GM12878 (cell line): ENCODE results near the gene CCR7. TPM values are rescaled to one million over a fixed set of nuclear protein-coding genes. Genes with fewer than 3 reads are reported as not detected.

Source experiments
- ATAC-seq: fragments of 200-7000 bp; cut with Tn5 transposase; 3 replicates; pipeline ENCODE4 v1.9.1; 2020; ENCODE audit warnings: mild to moderate bottlenecking, moderate library complexity
- BruUV-seq: library from RNA; stranded (reverse); fragments of 400-500 nt; replicated peaks from 2 replicates; lab custom pipeline; 2021; lab: Mats Ljungman, UMichigan
- CTCF ChIA-PET: fragments of 300-600 bp; sonication (Branson Sonifier 250); formaldehyde crosslinking; extraction: SDS; loops from one replicate; lab custom pipeline; 2021; ENCODE audit warnings: inconsistent platforms; lab: Yijun Ruan, JAX
- POLR2A ChIA-PET: fragments of 350-600 bp; formaldehyde crosslinking; extraction: SDS; loops from one replicate; lab custom pipeline; 2021; ENCODE audit warnings: inconsistent platforms; lab: Charles Lee
- RAD21 ChIA-PET: fragments of 300-600 bp; sonication (Branson Sonifier 250); formaldehyde crosslinking; loops from one replicate; lab custom pipeline; 2023; ENCODE audit warnings: antibody characterized with exemption; ENCODE audit not compliant: unreplicated experiment; lab: Charles Lee
- SMC1A ChIA-PET: fragments of 300-600 bp; sonication (Branson Sonifier 250); formaldehyde crosslinking; loops from one replicate; lab custom pipeline; 2023; ENCODE audit not compliant: unreplicated experiment, uncharacterized antibody; lab: Charles Lee
- DNase-seq: peaks from one replicate; pipeline ENCODE4 v3.0.0-alpha.2; 2011; ENCODE audit warnings: low read depth, low spot score
- FAIRE-seq: peaks from 3 replicates; lab custom pipeline; 2011; peaks lifted over from hg19 to GRCh38; lab: Jason Lieb, UNC
- H2AFZ ChIP-seq: 2 replicates; pipeline ENCODE4 v1.6.0; 2011; ENCODE audit warnings: low read depth, low read length, control low read depth; ENCODE audit not compliant: control insufficient read depth
- H3K27ac ChIP-seq: 2 replicates; pipeline ENCODE4 v1.5.1; 2011; ENCODE audit warnings: control low read depth; ENCODE audit not compliant: control insufficient read depth, insufficient read depth
- H3K27me3 ChIP-seq, 2 experiments: replicated peaks in 1 of 2; 2 replicates each; pipeline versions ENCODE4 v1.6.0 to v1.6.1; 2011; ENCODE audit warnings: low read length in 1 of 2; ENCODE audit not compliant: control insufficient read depth in 2 of 2, insufficient read depth in 2 of 2
- H3K36me3 ChIP-seq, 2 experiments: 2 replicates each; pipeline ENCODE4 v1.5.1; 2011; ENCODE audit warnings: low read length in 1 of 2; ENCODE audit not compliant: control insufficient read depth in 2 of 2, insufficient read depth in 2 of 2
- H3K4me1 ChIP-seq: 2 replicates; pipeline ENCODE4 v1.6.1; 2011; ENCODE audit warnings: mild to moderate bottlenecking, low read length, moderate library complexity, mixed read lengths; ENCODE audit not compliant: control insufficient read depth, insufficient read depth
- H3K4me2 ChIP-seq: 2 replicates; pipeline ENCODE4 v1.6.0; 2011; ENCODE audit warnings: control low read depth; ENCODE audit not compliant: control insufficient read depth, insufficient read depth
- H3K4me3 ChIP-seq: fragments of 200-600 bp; sonication (generic); 2 replicates; pipeline ENCODE4 v1.5.1; 2016
- H3K79me2 ChIP-seq: 2 replicates; pipeline ENCODE4 v1.6.0; 2011; ENCODE audit warnings: low read length; ENCODE audit not compliant: control insufficient read depth, insufficient read depth
- H3K9ac ChIP-seq: 2 replicates; pipeline ENCODE4 v1.8.0; 2011; ENCODE audit warnings: low read length, control low read depth, mixed read lengths; ENCODE audit not compliant: control insufficient read depth, insufficient read depth
- H3K9me3 ChIP-seq: replicated peaks from 3 replicates; pipeline ENCODE4 v1.5.1; 2011; ENCODE audit warnings: mild to moderate bottlenecking, low read length; ENCODE audit not compliant: control insufficient read depth, insufficient read depth
- H4K20me1 ChIP-seq: 2 replicates; pipeline ENCODE4 v1.6.0; 2011; ENCODE audit not compliant: control insufficient read depth, insufficient read depth
- E2F8 ChIP-seq: fragments of 450-650 bp; IDR thresholded peaks from 2 replicates; pipeline ENCODE4 v1.6.1; 2018; ENCODE audit warnings: mild to moderate bottlenecking, low read depth, moderate library complexity; ENCODE audit not compliant: partially characterized antibody
- GATAD2B ChIP-seq: fragments of 450-650 bp; conservative IDR thresholded peaks from 2 replicates; pipeline ENCODE4 v1.6.1; 2017; ENCODE audit warnings: low read depth, mild to moderate bottlenecking, moderate library complexity
- JUNB ChIP-seq: IDR thresholded peaks from 2 replicates; pipeline ENCODE4 v1.6.1; 2016; ENCODE audit warnings: antibody characterized with exemption, mild to moderate bottlenecking
- NFXL1 ChIP-seq: fragments of 450-650 bp; IDR thresholded peaks from 2 replicates; pipeline ENCODE4 v1.6.1; 2017; ENCODE audit warnings: antibody characterized with exemption, mild to moderate bottlenecking, borderline replicate concordance
- PBX3 ChIP-seq: IDR thresholded peaks from 2 replicates; pipeline ENCODE4 v1.6.1; 2011; ENCODE audit warnings: mild to moderate bottlenecking, low read depth, low read length, moderate library complexity; ENCODE audit not compliant: insufficient replicate concordance
- TCF12 ChIP-seq: IDR thresholded peaks from 2 replicates; pipeline ENCODE4 v1.6.1; 2011; ENCODE audit warnings: low read depth, mild to moderate bottlenecking, low read length
- ZNF592 ChIP-seq: fragments of 450-650 bp; IDR thresholded peaks from 2 replicates; pipeline ENCODE4 v1.6.1; 2017; ENCODE audit warnings: mild to moderate bottlenecking, moderate library complexity
- ZNF687 ChIP-seq: fragments of 450-650 bp; IDR thresholded peaks from 2 replicates; pipeline ENCODE4 v1.6.1; 2017; ENCODE audit warnings: mild to moderate bottlenecking, moderate library complexity
- WGBS: methylation state at CpG from one replicate; pipeline ENCODE4 v1.1.6; 2016; ENCODE audit warnings: low lambda C conversion rate; ENCODE audit not compliant: insufficient replicate concordance, insufficient coverage; ENCODE audit errors: missing lambda C conversion rate; 5-methylcytosine and 5-hydroxymethylcytosine counted together
- in situ Hi-C: fragments of 300-500 bp; cut with MboI; formaldehyde crosslinking; loops from 9 replicates; pipeline ENCODE4 v1.14.3; 2018; ENCODE audit warnings: mixed read lengths
- intact Hi-C: fragments of 100-400 bp; cut with micrococcal nuclease; formaldehyde crosslinking; loops from one replicate; pipeline ENCODE4 v1.14.2; 2022; ENCODE audit not compliant: unreplicated experiment
- polyA plus RNA-seq, 11 experiments: library from polyadenylated mRNA; depleted of rRNA in 4 of 11; unstranded in 6 of 11; stranded (reverse) in 5 of 11; fragments of >200 nt; fragmentation: Nextera tagmentation in 4 of 11; fragmentation: Illumina TruSeq in 1 of 11; extraction: Ambion mirVana in 4 of 11; extraction: Trizol in 1 of 11; gene quantifications; 1 replicate in 1 of 11; 2 replicates in 10 of 11; pipeline versions ENCODE4 v1.2.1 to v1.2.3, GENCODE V29; 2011 to 2016; ENCODE audit warnings: inconsistent platforms in 2 of 11, missing spikeins in 2 of 11, low read depth in 1 of 11
- total RNA-seq, 4 experiments: library from RNA; depleted of rRNA in 3 of 4; stranded (reverse); fragments of >200 nt in 3 of 4; fragmentation: Illumina TruSeq in 1 of 4; extraction: Trizol in 1 of 4; gene quantifications; 2 replicates each; pipeline versions ENCODE4 v1.2.1 to v1.2.3, GENCODE V29; 2013 to 2021

Gene CCR7
- total and polyA plus RNA-seq, 10 of the 15 experiments (the other 5 are each of a cell fraction or from before 2014, with no cell fraction given) = 131 to 1,171 (median 260) TPM

- intact Hi-C loops = no loop called here
These were observed 41.5 kb upstream of the CCR7 start for GRCh38 chr17:40606548-40607353.

More at GRCh38 chr17:40606548-40607353, 41.5 kb upstream of the CCR7 start:
- ChIA-PET SMC1A (interaction anchor here (1.0 to 6.0 kb wide), 3 partner anchors 7 to 46 kb away, joined by 3 to 139 read pairs (median 4); no protein-coding TSS in a partner anchor), POLR2A (interaction anchor here (0.9 kb wide), 1 partner anchor 9 kb away, joined by 3 read pairs; no protein-coding TSS in a partner anchor), RAD21 (interaction anchor here (1.0 kb wide), 1 partner anchor 9 kb away, joined by 5 read pairs; no protein-coding TSS in a partner anchor), CTCF (interaction anchor here (1.3 to 5.4 kb wide), 2 partner anchors 8 to 29 kb away, joined by 4 to 108 read pairs; no protein-coding TSS in a partner anchor)
- no peak overlapping the region for H2AFZ ChIP-seq
- no TSS peak for BruUV-seq
- H3K9ac ChIP-seq = no peak overlapping the region
- H4K20me1 ChIP-seq = no peaks in the 10 kb centered on the region
- no peak for DNase-seq
- no peak overlapping the region for H3K27ac ChIP-seq
- no peak overlapping the region for H3K4me3 ChIP-seq
- TF ChIP-seq ZNF592 = no peak
- TF ChIP-seq E2F8 = no peak
- TF ChIP-seq NFXL1 = no peak
- no peak for TF ChIP-seq PBX3
- TF ChIP-seq TCF12 = no peak
- no peak for TF ChIP-seq JUNB
- no peak for TF ChIP-seq GATAD2B
- no peak for TF ChIP-seq ZNF687
- FAIRE-seq = no peak
- no peak overlapping the region for H3K4me2 ChIP-seq
- H3K4me1 ChIP-seq = peaks cover 25% of the 10 kb centered on the region
- peaks cover 3% of the 10 kb centered on the region; the same call in 2 of the 3 replicates for H3K9me3 ChIP-seq
- ATAC-seq = no peak
- WGBS = 67% methylated on average over 10 of the region's 10 CpGs
- H3K79me2 ChIP-seq = no peaks in the 10 kb centered on the region
- no peaks in the 10 kb centered on the region for H3K36me3 ChIP-seq
- in situ Hi-C loops = no loop called here
- H3K27me3 ChIP-seq = no peaks in the 10 kb centered on the region
